ENCODE measurements around the gene TESK1.

Gene TESK1

DNA sequence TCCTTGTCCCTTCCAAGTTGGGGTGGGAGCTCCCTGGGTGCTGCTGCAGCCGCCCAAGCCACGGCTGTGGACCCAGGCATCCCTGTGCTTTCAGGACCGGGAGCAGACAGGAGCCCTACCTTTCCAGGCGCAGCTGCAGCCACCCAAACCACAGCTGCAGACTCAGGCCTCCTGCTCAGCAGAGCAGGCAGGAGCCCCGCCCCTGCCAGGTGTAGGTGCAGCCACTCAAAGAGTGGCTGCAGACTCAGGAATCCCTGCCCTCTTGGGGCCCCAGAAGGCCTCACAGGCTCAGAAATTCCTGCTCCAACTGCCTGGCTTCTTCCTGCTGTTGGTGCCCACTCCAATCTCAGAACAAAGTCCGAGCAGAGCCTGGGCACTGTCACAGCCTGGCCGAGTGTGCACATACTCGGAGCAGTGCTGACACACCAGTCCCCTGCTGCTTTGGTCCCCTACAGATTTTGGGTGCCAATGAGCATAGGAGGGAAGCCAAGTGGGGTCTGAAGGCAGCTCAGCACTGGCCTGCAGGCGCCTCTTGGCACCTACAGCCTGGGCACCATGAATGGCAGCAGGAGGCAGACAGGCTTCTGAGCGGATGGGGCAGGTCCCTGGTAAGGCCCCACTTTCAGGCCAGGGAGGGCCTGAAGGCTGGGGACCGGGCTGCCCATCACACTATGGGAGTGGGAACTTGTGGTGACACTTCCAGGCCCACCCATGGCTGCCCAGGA is 6.0 kb upstream of the TESK1 start:
- H3K4me3 ChIP-seq (ENCODE audit: low read depth, low read length), result no peak overlapping the region
- TF ChIP-seq POLR2A (IDR thresholded peaks at IDR 0.05; ENCODE audit: extremely low read depth, insufficient read length) (no peak), CTCF (IDR thresholded peaks at IDR 0.05; ENCODE audit: low read depth, low read length) (no peak), MYC (IDR thresholded peaks at IDR 0.05; ENCODE audit: low read depth, low read length) (no peak), MAX (IDR thresholded peaks at IDR 0.05; ENCODE audit: low read depth, low read length) (no peak)
- no peak for DNase-seq (ENCODE audit: low read depth)

GRCh38 chr9:35599763-35600604 is 5.1 kb upstream of the TESK1 start:
- no peak overlapping the region for H3K4me3 ChIP-seq (ENCODE audit: low read depth, low read length)
- peak; percentile 67 for DNase-seq (ENCODE audit: low read depth)
- no peak for TF ChIP-seq POLR2A (IDR thresholded peaks at IDR 0.05; ENCODE audit: extremely low read depth, insufficient read length)
- TF ChIP-seq MYC (IDR thresholded peaks at IDR 0.05; ENCODE audit: low read depth, low read length), result no peak
- peak; percentile 50 for TF ChIP-seq CTCF (IDR thresholded peaks at IDR 0.05; ENCODE audit: low read depth, low read length)
- TF ChIP-seq MAX (IDR thresholded peaks at IDR 0.05; ENCODE audit: low read depth, low read length), result no peak

GRCh38 chr9:35603506-35603985 is 1.5 kb upstream of the TESK1 start:
- TF ChIP-seq MAX (IDR thresholded peaks at IDR 0.05; ENCODE audit: low read depth, low read length) (peak; percentile 79), MYC (IDR thresholded peaks at IDR 0.05; ENCODE audit: low read depth, low read length) (no peak)

GRCh38 chr9:35603986-35604577 is 980 bp upstream of the TESK1 start:
- TF ChIP-seq MAX (IDR thresholded peaks at IDR 0.05; ENCODE audit: low read depth, low read length) (peak; percentile 63; the same call in 1 of the 2 replicates), MYC (IDR thresholded peaks at IDR 0.05; ENCODE audit: low read depth, low read length) (peak; percentile 72; the same call in 1 of the 2 replicates), CTCF (IDR thresholded peaks at IDR 0.05; ENCODE audit: low read depth, low read length) (peak; percentile 92), POLR2A (IDR thresholded peaks at IDR 0.05; ENCODE audit: extremely low read depth, insufficient read length) (peak; percentile 44)
- peak; percentile 100 for DNase-seq (ENCODE audit: low read depth)
- peak overlapping the region; percentile 68 for H3K4me3 ChIP-seq (ENCODE audit: low read depth, low read length)

More at GRCh38 chr9:35603506-35603985, 1.5 kb upstream of the TESK1 start:
- DNase-seq (ENCODE audit: low read depth), result no peak
- peak overlapping the region; percentile 68 for H3K4me3 ChIP-seq (ENCODE audit: low read depth, low read length)

GRCh38 chr9:35605351-35606137 is 482 bp downstream of the TESK1 start:
- peak overlapping the region; percentile 58 for H3K4me3 ChIP-seq (ENCODE audit: low read depth, low read length)
- DNase-seq (ENCODE audit: low read depth), result peak; percentile 63
- TF ChIP-seq MYC (IDR thresholded peaks at IDR 0.05; ENCODE audit: low read depth, low read length), result no peak
- no peak for TF ChIP-seq CTCF (IDR thresholded peaks at IDR 0.05; ENCODE audit: low read depth, low read length)
- no peak for TF ChIP-seq MAX (IDR thresholded peaks at IDR 0.05; ENCODE audit: low read depth, low read length)
- no peak for TF ChIP-seq POLR2A (IDR thresholded peaks at IDR 0.05; ENCODE audit: extremely low read depth, insufficient read length)
